RWPE2 (cell line): ENCODE results near the gene RNF39.

Source experiments
- ATAC-seq: fragments of 200-7000 bp; cut with Tn5 transposase; 3 replicates; pipeline ENCODE4 v1.9.1; 2021; ENCODE audit warnings: low read depth
- DNase-seq: peaks from one replicate; pipeline ENCODE4 v3.0.0-alpha.2; 2020; ENCODE audit warnings: low spot score
- H3K27ac ChIP-seq: fragments of 450-650 bp; 2 replicates; pipeline ENCODE4 v1.5.1; 2017; ENCODE audit warnings: mild to moderate bottlenecking; ENCODE audit not compliant: poor library complexity, severe bottlenecking
- H3K27me3 ChIP-seq: fragments of 250-450 bp; sonication (Bioruptor Pico); 2 replicates; pipeline ENCODE4 v1.5.1; 2021; ENCODE audit warnings: mild to moderate bottlenecking, moderate library complexity; ENCODE audit not compliant: insufficient read depth, poor library complexity, severe bottlenecking
- H3K36me3 ChIP-seq: fragments of 250-450 bp; sonication (Bioruptor Pico); 2 replicates; pipeline ENCODE4 v1.5.1; 2020; ENCODE audit warnings: low read depth, mild to moderate bottlenecking, moderate library complexity
- H3K4me1 ChIP-seq: fragments of 250-450 bp; sonication (Bioruptor Pico); 2 replicates; pipeline ENCODE4 v1.5.1; 2021; ENCODE audit warnings: mild to moderate bottlenecking, moderate library complexity; ENCODE audit not compliant: insufficient read depth, poor library complexity, severe bottlenecking
- H3K4me3 ChIP-seq: fragments of 250-450 bp; sonication (Bioruptor Pico); 2 replicates; pipeline ENCODE4 v1.5.1; 2021; ENCODE audit warnings: mild to moderate bottlenecking, moderate library complexity; ENCODE audit not compliant: severe bottlenecking
- H3K9me3 ChIP-seq: fragments of 250-450 bp; sonication (Bioruptor Pico); 2 replicates; pipeline ENCODE4 v1.5.1; 2021; ENCODE audit warnings: mild to moderate bottlenecking, moderate library complexity; ENCODE audit not compliant: severe bottlenecking
- CTCF ChIP-seq: fragments of 450-650 bp; IDR thresholded peaks from one replicate; pipeline ENCODE4 v1.5.1; 2017; ENCODE audit warnings: mild to moderate bottlenecking, moderate library complexity; ENCODE audit not compliant: poor library complexity, severe bottlenecking

Gene RNF39

GRCh38 chr6:30053682-30054081 lies 21.9 kb downstream of the RNF39 start:
- Histone ChIP-seq H3K36me3 (peaks cover 21% of the 10 kb centered on the region), H3K4me1 (no peaks in the 10 kb centered on the region), H3K27ac (no peak overlapping the region), H3K4me3 (no peak overlapping the region), H3K9me3 (no peaks in the 10 kb centered on the region), H3K27me3 (no peaks in the 10 kb centered on the region)
- DNase-seq: no peak
- ATAC-seq: no peak
- no peak for TF ChIP-seq CTCF

GRCh38 chr6:30047220-30047619 lies 28.3 kb downstream of the RNF39 start:
- no peak for TF ChIP-seq CTCF
- Histone ChIP-seq H3K36me3 (peaks cover 4% of the 10 kb centered on the region; the same call in 1 of the 2 replicates), H3K9me3 (no peaks in the 10 kb centered on the region), H3K4me1 (peaks cover 3% of the 10 kb centered on the region), H3K4me3 (no peak overlapping the region), H3K27me3 (no peaks in the 10 kb centered on the region), H3K27ac (no peak overlapping the region)
- DNase-seq (no peak), ATAC-seq (no peak)

- H3K36me3 ChIP-seq: no peaks in the 10 kb centered on the region
- no peak for TF ChIP-seq CTCF
- no peaks in the 10 kb centered on the region for H3K27me3 ChIP-seq
- H3K27ac ChIP-seq: no peak overlapping the region
- no peak for DNase-seq
- H3K4me3 ChIP-seq: no peak overlapping the region
- H3K4me1 ChIP-seq: peaks cover 3% of the 10 kb centered on the region
- peak; percentile 70 for ATAC-seq
- H3K9me3 ChIP-seq: no peaks in the 10 kb centered on the region
Measured at GRCh38 chr6:30044630-30045029, 30.9 kb downstream of the RNF39 start.

GRCh38 chr6:30043744-30044143 lies 31.8 kb downstream of the RNF39 start:
- no peak for DNase-seq
- H3K9me3 ChIP-seq: no peaks in the 10 kb centered on the region
- ATAC-seq: no peak
- H3K4me3 ChIP-seq: no peak overlapping the region
- H3K36me3 ChIP-seq: no peaks in the 10 kb centered on the region
- no peak for TF ChIP-seq CTCF
- no peak overlapping the region for H3K27ac ChIP-seq
- H3K27me3 ChIP-seq: no peaks in the 10 kb centered on the region
- peaks cover 3% of the 10 kb centered on the region for H3K4me1 ChIP-seq

GRCh38 chr6:30042914-30043313 lies 32.7 kb downstream of the RNF39 start:
- Histone ChIP-seq H3K4me1 (peaks cover 3% of the 10 kb centered on the region), H3K9me3 (no peaks in the 10 kb centered on the region), H3K4me3 (no peak overlapping the region), H3K36me3 (no peaks in the 10 kb centered on the region), H3K27me3 (no peaks in the 10 kb centered on the region), H3K27ac (no peak overlapping the region)
- ATAC-seq (no peak), DNase-seq (no peak)
- no peak for TF ChIP-seq CTCF
